Neural cell (in vitro differentiated cells): ENCODE measurements around the gene HS3ST6.

Experiments
- CTCF ChIP-seq: fragments of 450-650 bp; IDR thresholded peaks from 2 replicates; pipeline ENCODE4 v1.5.1; 2014; ENCODE audit warnings: antibody characterized with exemption, mild to moderate bottlenecking, moderate library complexity; ENCODE audit not compliant: poor library complexity, severe bottlenecking
- EP300 ChIP-seq: fragments of 450-650 bp; conservative IDR thresholded peaks from 2 replicates; pipeline ENCODE4 v1.6.1; 2014; ENCODE audit warnings: antibody characterized with exemption, mild to moderate bottlenecking, moderate library complexity; ENCODE audit not compliant: poor library complexity, severe bottlenecking
- EZH2 ChIP-seq: fragments of 200-600, 300-800 bp; shearing (Covaris generic), sonication (generic); IDR thresholded peaks from 2 replicates; pipeline ENCODE4 v1.6.1; 2014; ENCODE audit warnings: antibody characterized with exemption, low read length, borderline replicate concordance, mild to moderate bottlenecking; ENCODE audit not compliant: insufficient read depth, poor library complexity, severe bottlenecking
- MXI1 ChIP-seq: fragments of 450-650 bp; conservative IDR thresholded peaks from 2 replicates; pipeline ENCODE4 v1.6.1; 2014; ENCODE audit warnings: antibody characterized with exemption, mild to moderate bottlenecking; ENCODE audit not compliant: poor library complexity, severe bottlenecking
- POLR2AphosphoS5 ChIP-seq: IDR thresholded peaks from 2 replicates; pipeline ENCODE4 v1.6.1; 2012
- RAD21 ChIP-seq: fragments of 450-650 bp; conservative IDR thresholded peaks from 2 replicates; pipeline ENCODE4 v1.6.1; 2014; ENCODE audit warnings: antibody characterized with exemption, mild to moderate bottlenecking, moderate library complexity
- REST ChIP-seq: IDR thresholded peaks from 2 replicates; pipeline ENCODE4 v1.6.1; 2012; ENCODE audit warnings: borderline replicate concordance
- SMC3 ChIP-seq: fragments of 450-650 bp; conservative IDR thresholded peaks from 2 replicates; pipeline ENCODE4 v1.6.1; 2014; ENCODE audit warnings: antibody characterized with exemption, mild to moderate bottlenecking, moderate library complexity; ENCODE audit not compliant: poor library complexity
- TAF1 ChIP-seq: IDR thresholded peaks from 2 replicates; pipeline ENCODE4 v1.6.1; 2012; ENCODE audit warnings: low read depth

- TF ChIP-seq CTCF, result no peak
- TF ChIP-seq REST, result no peak
- TF ChIP-seq EZH2, result no peak
- no peak for TF ChIP-seq POLR2AphosphoS5
- TF ChIP-seq EP300, result no peak
- TF ChIP-seq SMC3, result no peak
- TF ChIP-seq RAD21, result no peak
- TF ChIP-seq TAF1, result no peak
- TF ChIP-seq MXI1, result no peak
These were observed 14.1 kb downstream of the HS3ST6 start for GRCh38 chr16:1903845-1904840.
